ENCODE measurements around the gene DIAPH3. TPM values are rescaled to one million over a fixed set of nuclear protein-coding genes. Genes with fewer than 3 reads are reported as not detected.
"Not testable (repeated sequence)": the region's sequence is repeated elsewhere in the genome, so short reads cannot be mapped to it uniquely, and the experiment has no call there.

The DIAPH3 gene
- total RNA-seq, 2 experiments from 2014 or later: 20.0 to 21.0 TPM

GRCh38 chr13:60043262-60043661, 120.5 kb downstream of the DIAPH3 start:
- peaks cover 6% of the 10 kb centered on the region for H3K36me3 Mint-ChIP-seq
- no peak for DNase-seq

DNA sequence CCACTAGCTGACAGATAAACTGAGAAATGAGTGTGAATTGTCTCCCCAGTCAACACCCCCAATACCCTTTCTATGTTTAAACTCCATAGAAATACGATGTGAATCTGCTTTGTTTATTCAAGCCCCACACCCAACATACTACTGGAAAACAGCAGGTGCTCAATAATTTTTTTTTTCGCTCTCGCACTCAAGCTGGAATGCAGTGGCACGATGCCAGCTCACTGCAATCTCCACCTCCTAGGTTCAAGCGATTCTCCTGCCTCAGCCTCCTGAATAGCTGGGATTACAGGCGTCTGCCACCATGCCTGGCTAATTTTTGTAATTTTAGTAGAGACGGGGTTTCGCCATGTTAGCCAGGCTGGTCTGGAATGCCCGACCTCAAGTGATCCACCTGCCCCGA, 123.1 kb downstream of the DIAPH3 start:
- not testable (repeated sequence) for H3K9me3 Mint-ChIP-seq, H3K36me3 Mint-ChIP-seq, H3K27me3 Mint-ChIP-seq, H3K27ac Mint-ChIP-seq, H3K4me3 Mint-ChIP-seq, DNase-seq, H3K4me1 Mint-ChIP-seq

More at GRCh38 chr13:60043262-60043661, 120.5 kb downstream of the DIAPH3 start:
- Mint-ChIP-seq H3K27me3 (peaks cover 6% of the 10 kb centered on the region), H3K27ac (no peak overlapping the region), H3K9me3 (no peaks in the 10 kb centered on the region), H3K4me3 (no peak overlapping the region), H3K4me1 (no peaks in the 10 kb centered on the region)

DNA sequence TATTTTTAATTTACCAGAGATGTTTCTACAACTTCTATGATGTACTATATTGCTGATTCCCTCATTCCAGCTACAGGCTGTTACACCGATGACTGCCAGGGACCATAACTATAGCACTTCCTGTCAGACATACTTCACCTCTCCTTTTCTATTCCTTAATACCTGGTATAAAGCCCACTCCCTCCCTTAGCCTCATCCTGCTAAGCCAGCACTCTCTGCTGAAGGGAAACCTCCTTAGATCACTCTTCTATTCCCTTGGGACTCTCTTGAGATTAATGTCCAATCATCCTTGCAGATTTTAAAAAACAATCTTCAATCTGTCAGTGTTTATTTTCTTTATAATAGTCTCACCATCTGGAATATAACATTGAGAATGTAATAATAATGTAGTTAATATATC, 127.9 kb downstream of the DIAPH3 start:
- no peaks in the 10 kb centered on the region for H3K27me3 Mint-ChIP-seq
- H3K4me1 Mint-ChIP-seq: no peaks in the 10 kb centered on the region
- H3K36me3 Mint-ChIP-seq: peaks cover 3% of the 10 kb centered on the region
- no peak overlapping the region for H3K4me3 Mint-ChIP-seq
- no peak for DNase-seq
- H3K9me3 Mint-ChIP-seq: no peaks in the 10 kb centered on the region
- H3K27ac Mint-ChIP-seq: no peak overlapping the region

DNA sequence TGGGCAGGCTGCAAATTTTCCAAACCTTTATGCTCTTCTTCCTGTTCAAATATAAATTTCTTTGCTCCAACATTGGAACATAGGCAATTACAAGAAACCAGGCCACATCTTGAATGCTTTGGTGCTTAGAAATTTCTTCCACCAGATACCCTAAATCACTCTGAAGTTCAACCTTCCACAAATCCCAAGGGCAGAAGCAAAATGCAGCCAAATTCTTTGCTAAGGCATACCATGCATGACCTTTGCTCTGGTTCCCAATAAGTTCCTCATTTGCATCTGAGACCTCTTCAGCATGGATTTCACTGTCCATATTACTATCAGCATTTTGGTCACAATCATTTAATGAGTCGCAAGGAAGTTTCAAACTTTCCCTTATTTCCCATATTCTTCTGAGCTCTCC, 130.9 kb downstream of the DIAPH3 start:
- Mint-ChIP-seq H3K4me1 (no peaks in the 10 kb centered on the region), H3K9me3 (no peaks in the 10 kb centered on the region), H3K4me3 (no peak overlapping the region), H3K27me3 (peaks cover 4% of the 10 kb centered on the region), H3K36me3 (peaks cover 3% of the 10 kb centered on the region), H3K27ac (no peak overlapping the region)
- no peak for DNase-seq

- DNase-seq: no peak
- H3K36me3 Mint-ChIP-seq: peaks cover 12% of the 10 kb centered on the region
- no peaks in the 10 kb centered on the region for H3K4me1 Mint-ChIP-seq
- H3K27me3 Mint-ChIP-seq: peaks cover 4% of the 10 kb centered on the region
- peaks cover 5% of the 10 kb centered on the region for H3K9me3 Mint-ChIP-seq
- no peak overlapping the region for H3K27ac Mint-ChIP-seq
- H3K4me3 Mint-ChIP-seq: no peak overlapping the region
Observed at GRCh38 chr13:60028021-60028420, 135.7 kb downstream of the DIAPH3 start.

DNA sequence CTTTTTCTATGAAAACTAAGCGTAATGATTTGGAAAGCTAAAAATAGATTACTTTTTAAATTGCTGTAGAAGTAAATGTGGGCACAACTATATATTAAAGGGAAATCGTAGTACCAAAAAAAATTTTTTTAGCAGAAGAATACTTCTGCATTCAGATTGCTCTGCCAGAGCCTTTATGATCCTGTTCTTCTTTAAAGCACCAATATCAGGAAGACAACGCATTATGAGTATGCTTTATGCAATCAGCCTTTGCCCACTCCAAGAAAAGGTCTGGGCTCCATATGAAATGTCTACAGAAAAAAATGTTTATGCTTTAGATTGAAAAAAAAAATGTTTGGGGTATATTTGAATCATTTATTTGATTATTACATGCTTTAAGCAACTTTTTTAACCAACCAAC, 137.4 kb downstream of the DIAPH3 start:
- Mint-ChIP-seq H3K4me1 (no peaks in the 10 kb centered on the region), H3K27me3 (peaks cover 4% of the 10 kb centered on the region), H3K36me3 (peaks cover 10% of the 10 kb centered on the region), H3K9me3 (peaks cover 5% of the 10 kb centered on the region), H3K27ac (no peak overlapping the region), H3K4me3 (no peak overlapping the region)
- no peak for DNase-seq

DNA sequence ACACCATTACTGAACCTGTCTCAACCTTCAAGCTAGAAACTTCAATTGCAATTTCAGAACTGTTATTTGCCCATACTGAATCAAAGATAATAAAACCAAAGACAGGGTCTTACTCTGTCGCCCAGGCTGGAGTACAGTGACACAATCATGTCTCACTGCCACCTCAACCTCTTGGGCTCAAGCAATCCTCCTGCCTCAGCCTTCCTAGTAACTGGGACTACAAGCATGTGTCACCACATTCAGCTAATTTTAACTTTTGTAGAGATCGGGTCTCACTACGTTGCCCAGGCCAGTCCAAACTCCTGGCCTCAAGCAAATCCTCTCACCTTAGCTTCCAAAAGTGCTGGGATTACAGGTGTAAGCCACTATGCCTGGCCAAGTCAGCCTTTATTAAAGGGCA, 143.4 kb downstream of the DIAPH3 start:
- peaks cover 13% of the 10 kb centered on the region for H3K36me3 Mint-ChIP-seq
- H3K4me1 Mint-ChIP-seq: no peaks in the 10 kb centered on the region
- H3K27me3 Mint-ChIP-seq: no peaks in the 10 kb centered on the region
- DNase-seq: no peak
- no peak overlapping the region for H3K27ac Mint-ChIP-seq
- no peak overlapping the region for H3K4me3 Mint-ChIP-seq
- peaks cover 9% of the 10 kb centered on the region for H3K9me3 Mint-ChIP-seq

DNA sequence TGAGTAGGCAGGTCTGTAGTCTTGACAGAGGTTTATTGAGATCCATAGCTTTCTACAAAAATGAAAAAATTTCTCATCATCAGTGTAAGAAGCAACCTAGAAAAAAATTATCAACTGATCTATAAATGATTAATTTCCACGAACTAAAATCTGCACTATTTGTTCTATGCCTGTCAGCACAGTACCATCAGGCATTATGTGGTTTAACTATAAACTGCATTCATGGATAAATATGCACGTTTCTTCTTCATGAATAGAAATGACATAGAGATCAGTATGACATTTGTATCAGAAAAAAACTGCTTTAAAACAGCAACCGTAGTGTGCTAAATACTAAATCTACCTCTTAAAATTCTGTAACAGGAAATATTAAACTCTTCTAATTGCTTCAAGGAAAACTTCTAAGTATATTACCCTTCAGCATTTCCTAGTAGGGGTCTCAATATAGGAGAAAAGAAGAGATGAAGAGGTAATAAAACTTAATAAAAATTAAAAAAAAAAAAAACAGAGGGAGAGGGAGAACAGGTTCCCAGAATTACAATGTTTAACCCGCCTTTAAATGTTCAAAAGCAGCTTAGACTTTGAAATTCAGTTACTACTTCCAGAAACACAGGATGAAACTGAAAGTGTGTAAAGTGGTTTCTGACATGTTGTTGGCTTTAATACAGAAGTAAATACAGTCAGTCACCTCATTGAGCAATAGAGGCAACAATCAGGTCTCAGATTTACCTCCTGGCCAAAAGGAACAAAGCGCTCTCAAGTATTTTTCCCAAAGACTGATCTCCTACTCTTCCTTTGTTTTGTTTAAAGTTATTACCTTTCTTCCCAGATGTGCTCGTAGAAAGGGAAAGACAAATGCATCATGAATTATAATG, 144.4 kb downstream of the DIAPH3 start:
- Mint-ChIP-seq H3K9me3 (peaks cover 8% of the 10 kb centered on the region), H3K4me3 (no peak overlapping the region), H3K36me3 (peaks cover 15% of the 10 kb centered on the region), H3K4me1 (no peaks in the 10 kb centered on the region), H3K27me3 (no peaks in the 10 kb centered on the region), H3K27ac (no peak overlapping the region)
- DNase-seq: no peak

DNA sequence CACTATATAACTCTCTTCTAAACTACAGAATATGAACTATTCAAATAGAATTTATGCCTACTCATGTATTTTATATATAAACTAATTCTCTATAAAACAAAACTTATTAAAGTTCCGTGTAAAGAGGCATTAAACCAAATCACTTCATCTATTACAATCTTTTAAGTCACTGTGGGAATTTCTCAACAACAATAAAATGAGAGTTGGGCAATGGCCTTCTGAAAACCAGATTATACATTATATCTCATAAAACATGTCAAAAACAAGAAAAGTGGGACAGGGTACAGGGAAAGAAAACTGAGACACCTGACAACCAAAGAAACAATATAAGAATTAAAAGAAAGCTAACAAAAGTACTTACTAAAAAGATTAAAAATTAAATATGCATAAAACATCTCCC, 145.2 kb downstream of the DIAPH3 start:
- no peaks in the 10 kb centered on the region for H3K27me3 Mint-ChIP-seq
- H3K36me3 Mint-ChIP-seq: peaks cover 12% of the 10 kb centered on the region
- no peak overlapping the region for H3K27ac Mint-ChIP-seq
- H3K4me1 Mint-ChIP-seq: no peaks in the 10 kb centered on the region
- H3K9me3 Mint-ChIP-seq: peaks cover 4% of the 10 kb centered on the region
- DNase-seq: no peak
- H3K4me3 Mint-ChIP-seq: no peak overlapping the region

DNA sequence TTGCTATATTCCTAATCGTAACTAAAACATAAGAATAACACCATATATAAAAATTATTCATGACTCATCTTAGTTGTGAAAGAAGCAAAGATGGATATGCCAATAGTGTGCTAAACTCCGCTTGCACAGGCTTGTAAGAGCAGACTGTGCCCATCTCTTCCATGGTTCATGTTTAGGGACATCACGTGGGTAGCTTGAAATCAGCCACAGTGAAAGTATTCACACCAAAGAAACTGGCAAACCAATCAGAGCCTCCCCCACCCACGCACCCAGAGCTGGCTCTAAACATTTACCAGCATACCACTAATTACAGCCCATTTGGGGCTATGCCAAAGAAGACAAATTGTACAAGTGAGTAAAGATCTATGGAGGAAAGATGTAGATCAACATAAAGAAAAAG, 147.5 kb downstream of the DIAPH3 start:
- H3K36me3 Mint-ChIP-seq: peaks cover 12% of the 10 kb centered on the region
- no peak overlapping the region for H3K27ac Mint-ChIP-seq
- H3K4me1 Mint-ChIP-seq: no peaks in the 10 kb centered on the region
- peaks cover 4% of the 10 kb centered on the region for H3K9me3 Mint-ChIP-seq
- no peak for DNase-seq
- no peaks in the 10 kb centered on the region for H3K27me3 Mint-ChIP-seq
- no peak overlapping the region for H3K4me3 Mint-ChIP-seq

DNA sequence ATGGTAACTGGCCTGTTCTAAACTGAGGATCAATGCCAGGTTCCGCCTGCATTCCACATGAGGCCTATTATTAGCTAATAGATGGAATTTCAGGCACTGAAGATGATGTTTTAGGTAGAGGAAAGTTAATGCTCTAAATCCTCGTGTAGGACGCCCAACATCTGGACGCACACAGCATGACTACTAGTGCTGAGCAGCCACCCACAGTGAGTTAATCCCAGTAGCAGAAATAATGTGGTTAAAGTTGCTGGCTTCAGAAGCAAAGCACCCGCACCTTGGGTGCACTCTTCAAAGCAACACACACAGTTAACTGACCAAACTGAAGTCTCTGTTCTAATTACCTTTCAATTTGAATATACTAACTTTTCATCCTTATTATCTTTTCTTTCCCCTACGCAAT, 150.6 kb downstream of the DIAPH3 start:
- Mint-ChIP-seq H3K4me1 (no peaks in the 10 kb centered on the region), H3K9me3 (no peaks in the 10 kb centered on the region), H3K36me3 (peaks cover 9% of the 10 kb centered on the region), H3K27ac (no peak overlapping the region), H3K27me3 (no peaks in the 10 kb centered on the region), H3K4me3 (no peak overlapping the region)
- no peak for DNase-seq

DNA sequence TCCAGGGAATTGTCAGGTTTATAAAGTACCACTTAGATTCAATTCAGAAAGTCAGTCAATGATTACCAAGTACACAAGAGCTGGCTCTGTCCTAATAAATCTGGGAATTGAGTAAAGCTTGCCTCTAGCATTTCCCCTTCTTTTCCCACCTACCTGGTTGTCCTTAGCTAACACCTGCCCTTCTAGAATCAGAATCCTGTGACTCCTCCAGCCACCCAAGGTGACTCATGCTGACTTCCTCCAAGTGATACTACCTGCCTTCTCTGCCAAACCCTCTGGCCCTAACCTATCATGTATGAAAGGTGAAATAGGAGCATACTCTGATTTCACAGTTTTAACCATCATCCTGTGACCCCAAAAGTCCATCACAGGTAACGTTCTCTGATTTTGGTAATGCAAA, 151.2 kb downstream of the DIAPH3 start:
- Mint-ChIP-seq H3K4me3 (no peak overlapping the region), H3K4me1 (no peaks in the 10 kb centered on the region), H3K27ac (no peak overlapping the region), H3K9me3 (no peaks in the 10 kb centered on the region), H3K27me3 (no peaks in the 10 kb centered on the region), H3K36me3 (peaks cover 11% of the 10 kb centered on the region)
- no peak for DNase-seq

DNA sequence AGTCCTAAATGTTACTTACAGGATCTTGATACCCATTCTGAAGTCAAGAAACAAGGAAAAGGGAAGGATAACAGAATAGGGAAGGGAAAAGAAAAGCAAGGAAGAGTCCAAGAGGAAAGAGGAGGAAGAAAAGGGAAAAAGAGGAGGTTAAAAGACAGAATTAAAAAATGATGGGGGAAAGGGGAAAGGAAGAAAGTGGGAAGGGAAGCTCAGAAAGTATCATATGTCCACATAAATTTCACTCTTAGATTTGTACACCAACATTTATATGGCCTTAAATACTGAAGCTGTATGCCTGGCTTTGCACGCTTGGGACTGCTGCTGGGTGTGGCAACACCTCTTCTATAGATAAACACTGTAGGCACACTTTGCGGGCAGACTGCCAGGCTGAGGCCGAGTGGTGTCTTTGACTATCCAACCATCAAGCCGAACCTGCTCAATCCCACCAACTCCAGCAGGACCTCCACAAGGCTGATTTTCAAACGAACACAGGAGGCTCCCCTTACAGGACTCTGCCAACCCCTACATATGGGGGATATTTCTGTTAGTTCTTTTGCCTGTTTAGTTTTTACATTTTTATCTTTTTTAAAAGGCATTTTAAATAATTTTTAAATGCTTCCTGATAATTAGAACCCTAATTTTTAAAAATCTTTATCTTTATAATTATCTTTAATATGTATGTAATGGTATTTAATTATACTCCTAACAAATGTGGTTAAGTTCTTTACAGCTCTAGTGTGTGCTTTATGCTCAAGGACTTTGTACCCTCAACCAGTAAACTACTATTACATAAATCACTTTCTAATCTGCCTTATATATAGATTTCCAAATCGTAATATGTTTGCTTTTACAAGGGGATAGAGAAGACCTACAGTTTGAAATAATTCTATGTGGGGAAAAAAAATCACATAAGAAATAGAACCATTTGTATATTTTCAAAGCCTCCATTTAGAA, 154.2 kb downstream of the DIAPH3 start:
- Mint-ChIP-seq H3K27ac (no peak overlapping the region), H3K4me1 (no peaks in the 10 kb centered on the region), H3K36me3 (peaks cover 4% of the 10 kb centered on the region), H3K27me3 (no peaks in the 10 kb centered on the region), H3K4me3 (no peak overlapping the region), H3K9me3 (no peaks in the 10 kb centered on the region)
- DNase-seq: no peak

DNA sequence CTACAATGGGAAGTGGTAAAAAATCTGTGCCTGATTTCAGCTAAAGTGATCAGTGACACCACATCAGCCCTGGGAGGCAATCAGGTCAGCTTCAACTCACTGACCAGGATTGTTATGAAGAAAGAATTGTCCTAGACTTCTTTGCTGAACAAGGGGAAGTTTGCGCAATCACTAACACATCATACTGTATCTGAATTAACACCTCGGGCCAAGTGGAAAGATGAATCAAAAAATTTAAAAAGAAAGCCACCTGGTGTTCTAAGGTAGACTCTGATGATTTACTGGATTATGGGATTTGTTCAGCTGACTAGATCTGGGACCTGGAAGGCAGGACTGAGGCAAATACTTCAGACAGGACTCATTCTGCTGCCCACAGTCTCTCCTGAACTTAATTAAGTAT, 161.8 kb downstream of the DIAPH3 start:
- Mint-ChIP-seq H3K27me3 (no peaks in the 10 kb centered on the region), H3K4me1 (no peaks in the 10 kb centered on the region), H3K9me3 (no peaks in the 10 kb centered on the region), H3K4me3 (no peak overlapping the region), H3K27ac (no peak overlapping the region), H3K36me3 (peaks cover 2% of the 10 kb centered on the region)
- no peak for DNase-seq

- no peak for DNase-seq
- Mint-ChIP-seq H3K9me3 (no peaks in the 10 kb centered on the region), H3K27me3 (no peaks in the 10 kb centered on the region), H3K4me1 (no peaks in the 10 kb centered on the region), H3K4me3 (no peak overlapping the region), H3K36me3 (no peaks in the 10 kb centered on the region), H3K27ac (no peak overlapping the region)
Observed at GRCh38 chr13:60000976-60001375, 162.8 kb downstream of the DIAPH3 start.

Data from activated naive CD8-positive, alpha-beta T cell treated with anti-CD3 and anti-CD28 coated beads for 36 hours (primary cell).